DMS153 (cell line): ENCODE data around the gene EP400.
"Not testable (repeated sequence)": the region's sequence is repeated elsewhere in the genome, so short reads cannot be mapped to it uniquely, and the experiment has no call there.

Experiments
- DNase-seq: peaks from one replicate; lab custom pipeline; 2025; lab: John Stamatoyannopoulos, UW

EP400 gene

GRCh38 chr12:132045751-132046150 lies 96.0 kb downstream of the EP400 start:
- no peak for DNase-seq

GRCh38 chr12:132046561-132046960 lies 96.8 kb downstream of the EP400 start:
- DNase-seq: no peak

DNA sequence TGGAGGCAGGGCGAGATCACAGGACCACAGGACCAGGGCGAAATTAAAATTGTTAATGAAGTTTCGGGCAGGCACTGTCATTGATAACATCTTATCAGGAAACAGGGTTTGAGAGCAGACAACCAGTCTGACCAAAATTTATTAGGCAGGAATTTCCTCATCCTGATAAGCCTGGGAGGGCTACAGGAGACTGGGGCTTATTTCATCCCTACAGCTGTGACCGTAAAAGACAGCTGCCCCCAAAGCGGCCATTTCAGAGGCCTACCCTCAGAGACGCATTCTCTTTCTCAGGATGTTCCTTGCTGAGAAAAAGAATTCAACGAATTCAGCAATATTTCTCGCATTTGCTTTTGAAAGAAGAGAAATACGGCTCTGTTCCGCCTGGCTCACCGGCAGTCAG lies 97.9 kb downstream of the EP400 start:
- not testable (repeated sequence) for DNase-seq

- DNase-seq: no peak
These were observed 99.7 kb downstream of the EP400 start for GRCh38 chr12:132049442-132049841.

GRCh38 chr12:132049876-132050275 lies 100.1 kb downstream of the EP400 start:
- no peak for DNase-seq

DNA sequence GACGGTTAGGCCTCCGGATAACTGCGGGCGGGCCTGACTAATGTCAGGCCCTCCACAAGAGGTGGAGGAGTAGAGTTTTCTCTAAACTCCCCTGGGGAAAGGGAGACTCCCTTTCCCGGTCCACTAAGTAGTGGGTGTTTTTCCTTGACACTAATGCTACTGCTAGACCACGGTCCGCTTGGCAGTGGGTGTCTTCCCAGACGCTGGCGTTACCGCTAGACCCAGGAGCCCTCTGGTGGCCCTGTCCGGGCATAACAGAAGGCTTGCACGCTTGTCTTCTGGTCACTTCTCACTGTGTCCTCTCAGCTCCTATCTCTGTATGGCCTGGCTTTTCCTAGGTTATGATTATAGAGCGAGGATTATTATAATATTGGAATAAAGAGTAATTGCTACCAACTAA lies 102.0 kb downstream of the EP400 start:
- DNase-seq: not testable (repeated sequence)

DNA sequence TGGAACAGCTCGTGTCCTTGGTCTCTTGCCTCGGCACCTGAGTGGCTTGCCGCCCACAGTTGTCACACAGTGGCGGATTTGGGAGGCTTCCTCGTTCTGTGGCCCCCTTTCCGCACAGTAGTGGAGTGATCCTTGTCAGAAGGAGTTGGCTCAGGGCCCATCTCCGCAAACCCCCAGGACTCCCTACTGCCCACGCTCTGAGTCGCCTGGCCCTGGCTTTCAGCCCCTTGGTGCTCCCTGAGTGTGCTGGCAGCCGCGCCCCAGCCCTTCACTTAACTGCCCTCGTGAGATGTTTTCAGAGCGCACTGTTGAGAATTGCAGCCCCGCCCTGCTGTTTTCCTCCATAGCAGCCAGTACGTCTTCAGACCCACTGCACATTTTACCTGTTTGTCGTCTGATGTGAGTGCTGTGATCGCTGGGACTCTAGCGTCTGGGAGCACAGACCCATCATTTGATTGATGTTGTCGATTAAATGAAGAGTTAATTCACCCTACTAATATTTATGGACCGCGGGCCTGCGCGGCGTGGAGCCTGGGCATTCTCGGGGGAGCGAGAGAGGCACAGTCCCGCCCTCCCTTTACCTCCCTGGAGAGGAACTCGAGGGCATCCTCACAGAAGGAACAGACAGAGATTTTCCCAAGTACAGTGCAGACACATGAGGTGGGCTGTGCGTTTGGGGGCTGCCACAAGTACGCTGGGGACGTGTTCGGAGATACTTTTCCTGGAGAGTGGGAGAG lies 102.6 kb downstream of the EP400 start:
- DNase-seq: no peak

GRCh38 chr12:132053338-132054330 lies 103.9 kb downstream of the EP400 start:
- DNase-seq: no peak

- DNase-seq: no peak
These were observed 105.2 kb downstream of the EP400 start for GRCh38 chr12:132054983-132055382.

DNA sequence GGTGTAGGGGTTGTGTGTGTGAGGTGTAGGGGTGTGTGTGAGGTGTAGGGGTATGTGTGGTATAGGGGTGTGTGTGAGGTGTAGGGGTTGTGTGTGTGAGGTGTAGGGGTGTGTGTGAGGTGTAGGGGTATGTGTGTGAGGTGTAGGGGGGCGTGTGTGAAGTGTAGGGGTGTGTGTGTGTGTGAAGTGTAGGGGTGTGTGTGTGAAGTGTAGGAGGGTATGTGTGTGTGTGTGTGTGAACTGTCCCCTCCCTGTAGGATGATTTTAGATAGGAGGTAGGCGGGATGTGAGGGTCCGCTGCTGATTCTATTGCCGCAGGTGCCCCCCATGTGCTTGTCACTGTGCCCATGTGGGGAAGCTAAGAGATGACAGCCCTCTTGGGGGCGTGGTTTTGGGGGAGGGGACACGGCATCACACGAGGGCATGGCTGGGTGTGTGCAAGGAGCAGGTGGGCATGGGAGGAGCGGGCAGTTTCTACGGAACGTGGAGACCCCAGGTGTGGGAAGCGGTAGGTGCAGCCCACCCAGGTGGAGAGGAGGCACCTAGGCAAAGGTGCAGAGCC lies 105.9 kb downstream of the EP400 start:
- no peak for DNase-seq

GRCh38 chr12:132056320-132056719 lies 106.6 kb downstream of the EP400 start:
- no peak for DNase-seq

DNA sequence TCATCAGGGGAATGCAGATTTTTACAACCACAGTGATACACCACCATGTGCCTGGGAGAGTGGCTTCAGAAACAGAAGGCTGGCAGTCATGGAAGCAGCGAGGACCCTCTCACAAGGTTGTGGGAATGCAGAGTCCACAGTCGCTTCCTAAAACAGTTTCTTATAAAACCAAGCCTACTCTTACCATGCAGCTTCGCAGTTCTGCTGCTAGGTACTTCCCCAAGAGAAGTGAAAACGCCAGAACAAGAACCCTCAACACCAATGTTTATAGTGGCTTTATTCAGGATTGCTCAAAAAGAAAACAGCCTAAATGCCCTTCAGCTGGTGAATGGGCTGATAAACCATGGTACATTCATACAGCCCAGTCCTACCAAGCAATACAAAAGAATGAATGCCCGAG lies 107.2 kb downstream of the EP400 start:
- no peak for DNase-seq

GRCh38 chr12:132057691-132058090 lies 107.9 kb downstream of the EP400 start:
- DNase-seq: no peak

DNA sequence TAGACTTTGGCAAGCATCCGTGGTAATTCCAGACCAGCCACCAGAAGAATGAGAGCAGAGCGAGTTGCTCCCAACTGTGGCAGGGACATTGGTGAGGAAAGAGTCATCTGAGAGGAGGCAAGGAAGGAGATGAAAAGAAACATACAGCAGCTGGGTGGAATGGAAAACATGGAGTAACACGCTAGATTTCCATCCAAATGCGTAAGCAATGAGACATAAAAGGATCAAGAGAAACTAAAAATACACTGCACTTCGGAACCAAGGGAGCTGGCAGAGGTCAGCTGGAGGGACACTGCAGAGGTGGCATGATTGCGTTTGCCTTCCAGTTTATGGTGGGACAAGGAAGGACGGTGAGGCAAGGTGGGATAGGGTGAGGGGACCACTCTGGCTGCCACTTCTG lies 111.5 kb downstream of the EP400 start:
- no peak for DNase-seq

DNA sequence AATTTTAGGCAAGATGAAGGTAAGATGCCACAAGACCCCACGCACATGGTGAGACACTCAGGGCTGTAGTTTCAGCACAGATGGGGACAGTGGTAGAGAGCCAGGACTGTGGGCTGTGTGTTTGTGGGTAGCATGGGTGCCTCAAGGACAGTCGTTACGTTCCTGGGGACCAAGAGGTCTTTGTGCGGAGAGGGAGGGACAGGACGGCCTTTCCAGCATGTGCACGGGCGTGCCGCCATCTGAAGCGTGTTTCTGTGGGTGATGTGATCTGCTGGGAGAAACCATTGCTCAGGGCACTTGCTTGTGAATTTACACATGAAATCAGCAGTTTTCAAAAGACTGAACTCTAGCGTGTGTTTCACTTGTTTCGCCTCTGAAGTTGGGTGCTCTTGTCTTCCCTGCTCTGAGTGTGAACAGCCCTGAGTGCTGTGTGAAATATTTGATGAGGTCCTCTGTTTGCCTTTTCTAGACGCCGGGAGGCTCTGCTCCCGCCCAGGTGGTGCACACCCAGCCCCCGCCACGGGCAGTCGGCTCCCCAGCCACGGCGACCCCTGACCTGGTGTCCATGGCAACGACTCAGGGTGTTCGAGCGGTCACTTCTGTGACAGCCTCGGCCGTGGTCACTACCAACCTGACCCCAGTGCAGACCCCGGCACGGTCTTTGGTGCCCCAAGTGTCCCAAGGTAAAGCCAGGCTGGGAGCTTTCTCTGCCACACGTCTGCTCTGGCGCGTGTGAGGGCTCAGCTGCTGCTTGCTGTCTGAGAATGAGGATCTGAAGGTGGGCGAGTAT lies 112.1 kb downstream of the EP400 start:
- DNase-seq: no peak

DNA sequence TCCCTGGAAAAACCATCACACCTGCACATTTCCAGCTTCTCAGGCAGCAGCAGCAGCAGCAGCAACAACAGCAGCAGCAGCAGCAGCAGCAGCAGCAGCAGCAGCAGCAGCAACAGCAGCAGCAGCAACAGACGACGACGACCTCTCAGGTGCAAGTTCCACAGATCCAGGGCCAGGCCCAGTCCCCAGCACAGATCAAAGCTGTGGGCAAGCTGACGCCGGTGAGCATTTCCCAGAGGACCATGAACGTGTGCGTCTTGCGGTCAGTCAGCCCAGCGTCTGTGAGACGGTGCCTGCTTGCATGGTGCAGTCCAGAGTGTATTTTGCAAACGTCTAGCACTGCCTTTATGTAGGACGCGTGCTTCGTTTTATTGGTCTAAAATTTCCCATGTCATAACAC lies 112.7 kb downstream of the EP400 start:
- DNase-seq: no peak

GRCh38 chr12:132063491-132063890 lies 113.7 kb downstream of the EP400 start:
- no peak for DNase-seq

GRCh38 chr12:132064631-132065030 lies 114.9 kb downstream of the EP400 start:
- no peak for DNase-seq

- no peak for DNase-seq
These were observed 115.5 kb downstream of the EP400 start for GRCh38 chr12:132065203-132065602.

GRCh38 chr12:132065609-132066344 lies 116.0 kb downstream of the EP400 start:
- no peak for DNase-seq

DNA sequence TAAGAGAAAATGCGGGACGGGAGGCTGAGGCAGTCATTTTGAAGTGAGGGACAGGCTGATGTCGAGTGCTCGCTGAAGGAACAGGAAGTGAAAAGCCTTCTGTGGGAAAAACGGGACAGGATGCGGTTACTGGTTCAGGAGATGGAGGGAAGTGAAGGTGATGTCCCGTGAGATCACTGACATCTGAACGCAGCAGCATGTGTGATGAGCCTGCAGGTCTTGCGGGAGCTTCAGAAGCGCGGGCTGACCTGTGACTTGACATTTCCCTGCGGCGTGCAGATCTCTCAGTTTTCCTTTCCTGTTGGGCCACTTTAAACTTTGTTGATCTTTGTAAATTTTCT lies 116.6 kb downstream of the EP400 start:
- DNase-seq: no peak
